ENCODE results near the gene WNT3.
"Not testable (repeated sequence)": the region's sequence is repeated elsewhere in the genome, so short reads cannot be mapped to it uniquely, and the experiment has no call there.

The WNT3 gene

DNA sequence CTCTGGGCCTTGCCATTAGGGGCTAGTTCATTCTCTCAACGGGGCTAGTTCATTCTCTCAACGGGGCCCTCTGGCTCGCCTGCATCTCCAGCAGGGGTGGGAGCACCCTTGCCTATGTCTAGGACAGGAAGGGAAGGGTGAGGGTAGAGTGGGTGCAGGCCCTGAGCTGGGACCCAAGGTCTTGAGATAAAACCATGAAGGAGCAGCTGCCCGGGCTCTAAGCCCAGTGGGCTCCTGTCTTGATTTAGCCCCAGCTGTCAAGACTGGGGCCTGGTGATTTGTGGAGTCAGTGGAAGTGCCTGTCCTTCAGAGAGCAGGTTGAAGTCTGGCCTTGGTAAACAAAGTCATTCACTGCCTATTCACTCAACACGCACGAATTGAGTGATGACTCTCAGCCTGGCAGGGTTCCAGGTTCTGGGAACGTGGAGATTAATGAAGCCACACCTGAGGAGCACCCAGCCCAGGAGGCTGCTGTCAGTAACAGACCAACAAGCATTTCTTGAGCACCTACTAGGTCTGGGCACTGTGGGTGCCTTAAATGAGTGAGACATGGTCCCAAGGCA, 35.4 kb downstream of the WNT3 start:
- peak; percentile 43 for DNase-seq (ENCODE audit: low spot score)

DNA sequence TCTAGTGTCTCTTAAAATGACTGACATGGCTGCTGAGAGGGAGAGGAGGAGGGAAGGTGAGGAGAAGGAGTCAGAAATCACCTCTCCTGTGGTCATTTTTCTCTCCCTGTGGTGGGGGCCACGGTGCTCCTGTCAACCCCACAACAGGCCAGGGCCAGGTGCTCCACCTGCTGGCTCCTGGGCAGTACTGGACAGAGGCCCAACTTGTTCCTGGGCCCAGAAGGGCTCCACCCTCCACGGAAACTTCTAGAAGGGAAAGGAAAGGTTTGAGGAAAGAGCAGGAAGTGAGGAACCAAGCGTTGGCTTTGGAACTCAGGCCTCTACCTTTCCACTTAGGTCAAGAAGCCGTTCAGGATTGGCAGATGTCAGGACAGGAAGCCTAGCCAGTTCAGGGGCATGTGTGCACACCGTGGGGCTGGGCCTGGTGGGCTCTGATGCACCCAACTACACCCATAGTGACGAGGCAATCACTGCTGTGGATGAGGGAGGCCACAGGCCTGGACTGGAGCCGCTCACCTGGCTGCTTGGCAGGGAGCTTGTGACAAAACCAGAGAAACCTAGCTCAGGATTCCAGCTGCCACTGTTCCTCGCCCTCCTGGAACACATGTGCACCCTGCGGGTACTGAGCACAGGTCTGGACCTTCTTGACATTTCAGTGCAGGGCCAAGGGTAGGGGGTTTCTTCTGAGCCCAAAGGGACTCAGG, 36.1 kb downstream of the WNT3 start:
- peak; percentile 75 for DNase-seq (ENCODE audit: low spot score)

GRCh38 chr17:46780003-46780373, 38.5 kb downstream of the WNT3 start:
- no peak for DNase-seq (ENCODE audit: low spot score)

DNA sequence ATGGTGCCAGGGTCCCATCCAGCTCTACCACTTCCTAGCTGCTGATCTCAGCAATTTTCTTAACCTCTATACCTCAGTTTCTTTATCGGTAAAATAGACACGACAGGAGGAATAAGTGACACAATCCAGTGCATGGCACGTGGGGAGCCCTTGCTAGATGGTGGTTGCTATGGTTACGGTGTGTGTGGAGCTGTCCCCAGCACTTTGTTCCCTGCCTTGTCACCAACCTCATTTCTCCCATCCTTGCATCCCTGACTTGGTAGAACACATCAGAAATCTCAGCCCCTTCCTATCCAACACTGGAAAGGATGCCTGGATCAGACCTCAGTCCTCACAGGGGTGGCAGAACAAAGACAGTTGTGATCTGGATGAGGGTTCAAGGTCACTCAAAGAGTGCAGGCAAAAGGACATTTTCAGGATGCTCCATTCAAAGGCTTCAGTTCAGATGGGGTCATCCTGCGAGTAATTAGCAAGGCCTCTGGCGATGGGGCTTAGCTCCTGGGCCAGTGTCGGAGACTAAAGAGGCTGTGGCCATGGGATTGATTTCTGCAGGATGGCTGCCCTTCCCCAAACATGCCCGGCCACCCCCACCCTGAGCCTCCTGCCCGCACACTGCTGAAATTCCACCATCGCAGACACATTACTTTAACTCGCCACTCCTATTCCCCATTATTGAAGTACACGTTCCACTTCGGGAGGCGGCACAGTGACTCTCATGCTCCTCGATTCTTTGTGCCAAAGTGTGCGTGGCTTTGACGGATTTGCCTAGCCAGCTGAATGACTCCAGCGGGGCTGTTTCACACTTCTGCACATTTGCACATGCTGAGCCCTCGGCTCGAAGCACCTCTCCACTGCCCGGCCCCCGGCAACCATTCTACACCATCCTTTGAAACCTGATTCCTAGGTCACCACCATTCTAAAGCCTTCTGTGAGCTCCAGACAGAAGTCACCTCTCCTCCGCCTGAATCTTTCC, 40.3 kb downstream of the WNT3 start:
- no peak for DNase-seq (ENCODE audit: low spot score)

- DNase-seq (ENCODE audit: low spot score): no peak
These were observed 42.0 kb downstream of the WNT3 start for GRCh38 chr17:46776298-46777005.

GRCh38 chr17:46774108-46774737, 44.3 kb downstream of the WNT3 start:
- no peak for DNase-seq (ENCODE audit: low spot score)

- no peak for DNase-seq (ENCODE audit: low spot score)
These were observed 44.8 kb downstream of the WNT3 start for GRCh38 chr17:46773676-46774075.

DNA sequence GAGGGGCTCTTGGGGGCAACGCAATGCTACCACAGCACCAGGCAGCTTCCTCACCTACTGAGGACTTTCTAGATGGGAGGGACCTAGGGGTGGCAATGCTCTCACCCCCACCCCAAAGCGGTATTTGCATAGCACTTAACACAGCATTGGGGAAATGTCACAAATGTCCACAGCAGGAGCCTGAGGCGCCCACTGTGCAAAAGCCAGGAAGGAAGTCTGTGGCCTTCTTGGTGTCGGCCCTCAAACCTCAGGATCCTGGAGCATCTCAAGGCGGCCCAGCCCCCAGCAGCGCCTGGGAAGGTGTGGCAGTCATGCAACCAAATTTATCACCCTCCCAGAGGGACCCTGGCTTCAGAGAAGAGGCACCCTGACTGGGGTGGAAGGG, 45.3 kb downstream of the WNT3 start:
- DNase-seq (ENCODE audit: low spot score): no peak

GRCh38 chr17:46772475-46773220, 45.8 kb downstream of the WNT3 start:
- DNase-seq (ENCODE audit: low spot score): no peak

- DNase-seq (ENCODE audit: low spot score): peak; percentile 44
These were observed 46.7 kb downstream of the WNT3 start for GRCh38 chr17:46771561-46772474.

DNA sequence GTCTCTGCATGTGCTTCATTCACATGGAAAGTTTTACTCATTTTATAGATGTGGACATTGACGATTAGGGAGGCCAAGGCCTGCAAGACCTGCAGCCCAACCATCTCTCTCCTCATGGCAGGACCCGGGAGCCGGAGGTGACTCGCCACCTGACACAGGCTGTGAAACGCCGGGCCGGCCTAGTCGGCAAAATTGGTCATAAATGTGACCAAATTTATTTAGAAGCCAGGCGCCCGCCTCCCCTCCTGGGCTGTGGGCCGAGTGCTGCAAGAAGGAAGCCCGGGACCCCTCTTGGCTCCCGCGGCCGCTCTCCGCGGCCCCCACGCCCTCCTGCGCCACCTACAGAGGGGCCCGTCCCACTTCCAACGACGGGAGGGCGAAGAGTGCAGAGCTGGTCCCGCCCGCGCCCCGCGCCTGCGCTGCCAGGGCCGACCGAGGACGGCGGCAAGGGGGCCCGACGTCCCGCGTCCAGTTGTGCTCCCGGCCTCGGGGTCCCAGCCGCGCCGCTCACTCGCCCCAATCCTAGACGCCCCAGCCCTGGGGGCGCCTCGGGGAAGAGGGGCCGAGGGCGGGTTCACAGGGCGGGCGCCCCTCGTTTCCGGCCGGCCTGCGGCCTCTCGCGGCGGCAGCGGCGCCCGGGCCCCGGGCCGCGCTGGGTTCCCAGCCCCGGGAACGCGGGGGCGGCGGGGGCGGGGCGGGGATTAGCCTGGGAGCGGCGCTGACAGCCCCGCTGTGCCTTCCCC, 47.5 kb downstream of the WNT3 start:
- DNase-seq (ENCODE audit: low spot score): peak; percentile 61

DNA sequence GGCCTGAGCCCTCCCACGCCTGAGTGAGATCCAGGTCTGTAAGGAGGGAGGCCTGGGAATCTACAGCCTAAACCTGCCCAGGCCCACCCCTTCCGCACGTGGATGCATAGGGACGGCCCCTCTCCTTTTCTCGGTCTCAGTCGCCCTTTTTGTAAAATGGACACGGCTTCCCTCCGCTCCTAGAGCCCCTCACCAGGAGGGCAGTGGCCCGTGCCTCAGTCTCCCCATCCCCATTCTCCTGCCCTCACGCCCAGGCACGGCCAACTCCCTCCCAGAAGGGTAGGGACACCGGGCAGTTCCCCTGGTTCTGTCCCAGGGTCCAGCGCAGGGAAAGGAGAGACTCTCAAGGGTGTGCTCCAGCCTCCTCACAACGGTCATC, 48.1 kb downstream of the WNT3 start:
- no peak for DNase-seq (ENCODE audit: low spot score)

DNA sequence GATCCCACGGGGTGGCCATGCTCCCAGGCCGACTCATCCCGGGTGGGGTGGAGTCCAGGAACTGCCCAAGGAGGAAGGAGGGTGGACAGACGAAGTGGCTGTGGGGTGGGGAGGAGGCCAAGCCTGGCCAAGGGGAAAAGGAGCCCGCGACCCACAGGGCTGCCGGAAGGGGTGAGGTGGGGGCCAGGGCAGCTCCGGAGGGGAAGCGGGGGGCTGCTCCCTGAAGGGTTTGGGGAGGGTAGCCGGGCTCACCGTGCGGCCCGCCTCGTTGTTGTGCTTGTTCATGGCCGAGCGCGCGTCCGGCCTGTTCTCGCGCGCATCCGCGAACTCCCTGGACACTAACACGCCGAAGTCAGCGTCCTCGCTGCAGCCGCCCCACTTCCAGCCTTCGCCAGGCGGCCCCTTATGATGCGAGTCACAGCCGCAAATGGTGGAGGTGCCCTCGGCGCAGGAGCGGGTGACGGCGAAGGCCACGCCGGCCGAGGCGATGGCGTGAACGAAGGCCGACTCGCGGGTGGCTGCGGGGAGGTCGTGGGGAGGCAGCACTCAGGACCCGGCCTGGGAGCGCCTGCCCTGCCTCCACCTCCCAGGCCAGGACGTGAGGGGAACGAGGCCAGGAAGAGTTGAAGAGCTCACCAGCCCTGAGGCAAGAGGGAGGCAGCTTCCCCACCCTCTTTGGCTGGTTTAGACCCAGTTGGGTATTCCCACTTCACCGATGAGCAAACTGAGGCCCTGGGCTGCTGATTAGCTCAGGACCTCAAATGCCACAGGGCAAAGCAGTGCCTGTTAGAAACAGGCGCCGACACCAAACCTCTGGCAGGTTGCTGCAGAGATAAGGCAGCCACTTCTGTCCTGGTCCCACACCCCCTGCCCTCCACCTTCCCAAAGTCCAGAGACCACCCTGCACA, 48.7 kb downstream of the WNT3 start:
- DNase-seq (ENCODE audit: low spot score): peak; percentile 28

- DNase-seq (ENCODE audit: low spot score): not testable (repeated sequence)
These were observed 49.6 kb downstream of the WNT3 start for GRCh38 chr17:46768896-46769295.

GRCh38 chr17:46768540-46768870, 50.0 kb downstream of the WNT3 start:
- DNase-seq (ENCODE audit: low spot score): no peak

- no peak for DNase-seq (ENCODE audit: low spot score)
These were observed 51.7 kb downstream of the WNT3 start for GRCh38 chr17:46766493-46767491.

GRCh38 chr17:46765453-46765852, 53.0 kb downstream of the WNT3 start:
- DNase-seq (ENCODE audit: low spot score): no peak
